Hematopoietic multipotent progenitor cell treated with erythropoietin and hydrocortisone succinate and interleukin-3 and kit ligand, for 8 days (in vitro differentiated cells): ENCODE data around the gene ARMC6.
A peak's percentile ranks its signal among the peaks of the same experiment; 100 is the strongest.
"Not testable (repeated sequence)": the region's sequence is repeated elsewhere in the genome, so short reads cannot be mapped to it uniquely, and the experiment has no call there.

Experiments used
- DNase-seq: peaks from one replicate; pipeline ENCODE4 v3.0.0-alpha.2; 2015

Gene ARMC6

GRCh38 chr19:19077103-19077502 lies 43.7 kb downstream of the ARMC6 start:
- no peak for DNase-seq

GRCh38 chr19:19078801-19079200 lies 45.4 kb downstream of the ARMC6 start:
- no peak for DNase-seq

GRCh38 chr19:19079571-19079970 lies 46.2 kb downstream of the ARMC6 start:
- DNase-seq: no peak

- DNase-seq: no peak
These were observed 48.3 kb downstream of the ARMC6 start for GRCh38 chr19:19081642-19082151.

GRCh38 chr19:19083413-19084178 lies 50.2 kb downstream of the ARMC6 start:
- no peak for DNase-seq

GRCh38 chr19:19087676-19088075 lies 54.3 kb downstream of the ARMC6 start:
- no peak for DNase-seq

GRCh38 chr19:19094513-19094912 lies 61.1 kb downstream of the ARMC6 start:
- DNase-seq: no peak

GRCh38 chr19:19095691-19096090 lies 62.3 kb downstream of the ARMC6 start:
- no peak for DNase-seq

- DNase-seq: no peak
These were observed 63.5 kb downstream of the ARMC6 start for GRCh38 chr19:19096641-19097627.

- no peak for DNase-seq
These were observed 64.8 kb downstream of the ARMC6 start for GRCh38 chr19:19098084-19098702.

GRCh38 chr19:19098703-19099632 lies 65.6 kb downstream of the ARMC6 start:
- DNase-seq: no peak

- no peak for DNase-seq
These were observed 68.1 kb downstream of the ARMC6 start for GRCh38 chr19:19101540-19101939.

- not testable (repeated sequence) for DNase-seq
These were observed 69.2 kb downstream of the ARMC6 start for GRCh38 chr19:19102566-19102965.

- DNase-seq: no peak
These were observed 69.8 kb downstream of the ARMC6 start for GRCh38 chr19:19103167-19103566.

- peak; percentile 4 for DNase-seq
These were observed 72.1 kb downstream of the ARMC6 start for GRCh38 chr19:19105365-19106055.

GRCh38 chr19:19106056-19106551 lies 72.7 kb downstream of the ARMC6 start:
- DNase-seq: no peak

- DNase-seq: not testable (repeated sequence)
These were observed 73.5 kb downstream of the ARMC6 start for GRCh38 chr19:19106938-19107337.

- DNase-seq: no peak
These were observed 74.3 kb downstream of the ARMC6 start for GRCh38 chr19:19107654-19108053.
